A673 (cell line): Measurements from ENCODE around the gene HEXD. TPM values are rescaled to one million over a fixed set of nuclear protein-coding genes. Genes with fewer than 3 reads are reported as not detected.
A peak's percentile ranks its signal among the peaks of the same experiment; 100 is the strongest.

Experiments
- BruUV-seq: library from RNA; stranded (reverse); fragments of 400-500 nt; replicated peaks from 2 replicates; lab custom pipeline; 2021; lab: Mats Ljungman, UMichigan
- CTCF ChIA-PET: fragments of 300-600 bp; sonication (Branson Sonifier 250); formaldehyde crosslinking; loops from one replicate; lab custom pipeline; 2022; ENCODE audit warnings: antibody characterized with exemption; lab: Charles Lee
- POLR2A ChIA-PET: fragments of 300-600 bp; sonication (Branson Sonifier 250); formaldehyde crosslinking; loops from one replicate; lab custom pipeline; 2022; ENCODE audit warnings: antibody characterized with exemption; ENCODE audit not compliant: low non-redundant PET; lab: Charles Lee
- DNase-seq: peaks from one replicate; pipeline ENCODE4 v3.0.0-alpha.2; 2015; ENCODE audit warnings: low spot score
- H3K27ac ChIP-seq: fragments of 200-600 bp; sonication (generic); 2 replicates; pipeline ENCODE4 v1.5.1; 2016; ENCODE audit warnings: mixed run types, low read depth, mild to moderate bottlenecking, mixed read lengths, antibody characterized with exemption, low read length; ENCODE audit not compliant: poor library complexity, severe bottlenecking
- H3K27me3 ChIP-seq: fragments of 200-600 bp; sonication (generic); replicated peaks from 2 replicates; pipeline ENCODE4 v1.6.1; 2017; ENCODE audit warnings: mixed run types, low read depth, mild to moderate bottlenecking, mixed read lengths, antibody characterized with exemption, low read length; ENCODE audit not compliant: insufficient read depth, poor library complexity
- H3K36me3 ChIP-seq: fragments of 200-600 bp; sonication (generic); 2 replicates; pipeline ENCODE4 v1.6.1; 2016; ENCODE audit warnings: mixed run types, mild to moderate bottlenecking, mixed read lengths, antibody characterized with exemption, low read length; ENCODE audit not compliant: insufficient read depth, poor library complexity, severe bottlenecking
- H3K4me1 ChIP-seq: fragments of 200-600 bp; sonication (generic); 2 replicates; pipeline ENCODE4 v1.6.1; 2017; ENCODE audit warnings: mixed run types, mild to moderate bottlenecking, mixed read lengths, antibody characterized with exemption, low read length; ENCODE audit not compliant: insufficient read depth, poor library complexity, severe bottlenecking
- H3K4me3 ChIP-seq: fragments of 200-600 bp; sonication (generic); 2 replicates; pipeline ENCODE4 v1.5.1; 2016; ENCODE audit warnings: low read depth, mixed run types, mild to moderate bottlenecking, mixed read lengths, low read length; ENCODE audit not compliant: poor library complexity, severe bottlenecking
- H3K9me3 ChIP-seq: fragments of 200-600 bp; sonication (generic); 2 replicates; pipeline ENCODE4 v1.6.1; 2016; ENCODE audit warnings: mixed run types, low read depth, mild to moderate bottlenecking, mixed read lengths, antibody characterized with exemption, low read length; ENCODE audit not compliant: poor library complexity, severe bottlenecking
- EZH2 ChIP-seq: fragments of 200-600 bp; sonication (generic); IDR thresholded peaks from 2 replicates; pipeline ENCODE4 v1.6.1; 2017; ENCODE audit warnings: borderline replicate concordance, low read depth, mild to moderate bottlenecking, mixed read lengths, antibody characterized with exemption, low read length; ENCODE audit not compliant: poor library complexity, severe bottlenecking
- intact Hi-C: fragments of 100-400 bp; cut with micrococcal nuclease; formaldehyde crosslinking; loops from one replicate; pipeline ENCODE4 v1.10.0; 2022; ENCODE audit not compliant: unreplicated experiment
- total RNA-seq: library from RNA; stranded (reverse); gene quantifications from 2 replicates; pipeline ENCODE4 v1.2.3, GENCODE V29; 2021
- TF ChIP-seq, protein P1 (sequence below): fragments of 300-800, 200-600 bp; sonication (generic); conservative IDR thresholded peaks from 2 replicates; pipeline ENCODE4 v1.5.1; 2017; ENCODE audit warnings: low read depth, mild to moderate bottlenecking, antibody characterized with exemption, low read length, moderate library complexity, mixed read lengths

The HEXD gene
- total RNA-seq, 1 experiment from 2014 or later = 20.1 TPM

DNA sequence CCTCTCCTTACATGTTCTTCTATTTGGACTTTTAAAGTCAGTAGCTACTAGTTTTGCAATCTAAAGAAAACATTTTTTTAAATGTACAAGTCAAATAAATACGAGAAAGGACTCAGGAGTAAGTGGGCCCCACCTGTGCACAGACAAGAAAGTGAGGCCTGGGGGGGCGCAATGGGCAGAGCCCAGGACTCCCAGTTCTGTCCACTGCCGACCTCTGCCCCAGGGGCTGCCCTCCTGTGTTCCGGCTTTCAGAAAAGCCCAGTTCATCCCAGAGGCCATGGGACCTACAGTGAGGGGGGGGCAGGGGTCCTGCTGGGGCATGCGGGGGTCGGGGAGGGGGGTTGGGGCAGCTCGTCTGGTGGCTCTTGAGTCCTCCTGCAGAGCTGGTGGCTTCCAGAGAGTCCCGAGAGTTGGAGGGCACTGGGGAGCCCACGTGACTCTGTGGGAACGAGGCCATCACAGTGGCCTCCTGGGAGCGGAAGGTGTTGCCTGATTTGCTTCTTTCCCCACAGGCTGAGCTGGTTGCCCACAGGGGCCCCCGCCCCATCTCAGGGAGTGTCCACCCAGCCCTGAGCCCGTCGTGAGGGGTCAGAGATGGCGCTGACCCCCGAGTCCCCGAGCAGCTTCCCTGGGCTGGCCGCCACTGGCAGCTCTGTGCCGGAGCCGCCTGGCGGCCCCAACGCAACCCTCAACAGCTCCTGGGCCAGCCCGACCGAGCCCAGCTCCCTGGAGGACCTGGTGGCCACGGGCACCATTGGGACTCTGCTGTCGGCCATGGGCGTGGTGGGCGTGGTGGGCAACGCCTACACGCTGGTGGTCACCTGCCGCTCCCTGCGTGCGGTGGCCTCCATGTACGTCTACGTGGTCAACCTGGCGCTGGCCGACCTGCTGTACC, 44.2 kb upstream of the HEXD start:
- POLR2A ChIA-PET = no interaction called here
- intact Hi-C loops = no loop called here
- H3K4me1 ChIP-seq = peaks cover 10% of the 10 kb centered on the region
- BruUV-seq = no TSS peak
- H3K36me3 ChIP-seq = no peaks in the 10 kb centered on the region
- H3K9me3 ChIP-seq = no peaks in the 10 kb centered on the region
- CTCF ChIA-PET = no interaction called here
- H3K4me3 ChIP-seq = no peak overlapping the region
- peak overlapping the region; percentile 37 for H3K27ac ChIP-seq
- TF ChIP-seq EZH2 = no peak
- TF ChIP-seq, protein P1, sequence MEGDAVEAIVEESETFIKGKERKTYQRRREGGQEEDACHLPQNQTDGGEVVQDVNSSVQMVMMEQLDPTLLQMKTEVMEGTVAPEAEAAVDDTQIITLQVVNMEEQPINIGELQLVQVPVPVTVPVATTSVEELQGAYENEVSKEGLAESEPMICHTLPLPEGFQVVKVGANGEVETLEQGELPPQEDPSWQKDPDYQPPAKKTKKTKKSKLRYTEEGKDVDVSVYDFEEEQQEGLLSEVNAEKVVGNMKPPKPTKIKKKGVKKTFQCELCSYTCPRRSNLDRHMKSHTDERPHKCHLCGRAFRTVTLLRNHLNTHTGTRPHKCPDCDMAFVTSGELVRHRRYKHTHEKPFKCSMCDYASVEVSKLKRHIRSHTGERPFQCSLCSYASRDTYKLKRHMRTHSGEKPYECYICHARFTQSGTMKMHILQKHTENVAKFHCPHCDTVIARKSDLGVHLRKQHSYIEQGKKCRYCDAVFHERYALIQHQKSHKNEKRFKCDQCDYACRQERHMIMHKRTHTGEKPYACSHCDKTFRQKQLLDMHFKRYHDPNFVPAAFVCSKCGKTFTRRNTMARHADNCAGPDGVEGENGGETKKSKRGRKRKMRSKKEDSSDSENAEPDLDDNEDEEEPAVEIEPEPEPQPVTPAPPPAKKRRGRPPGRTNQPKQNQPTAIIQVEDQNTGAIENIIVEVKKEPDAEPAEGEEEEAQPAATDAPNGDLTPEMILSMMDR = no peak
- H3K27me3 ChIP-seq = peaks cover 4% of the 10 kb centered on the region
- DNase-seq = no peak

DNA sequence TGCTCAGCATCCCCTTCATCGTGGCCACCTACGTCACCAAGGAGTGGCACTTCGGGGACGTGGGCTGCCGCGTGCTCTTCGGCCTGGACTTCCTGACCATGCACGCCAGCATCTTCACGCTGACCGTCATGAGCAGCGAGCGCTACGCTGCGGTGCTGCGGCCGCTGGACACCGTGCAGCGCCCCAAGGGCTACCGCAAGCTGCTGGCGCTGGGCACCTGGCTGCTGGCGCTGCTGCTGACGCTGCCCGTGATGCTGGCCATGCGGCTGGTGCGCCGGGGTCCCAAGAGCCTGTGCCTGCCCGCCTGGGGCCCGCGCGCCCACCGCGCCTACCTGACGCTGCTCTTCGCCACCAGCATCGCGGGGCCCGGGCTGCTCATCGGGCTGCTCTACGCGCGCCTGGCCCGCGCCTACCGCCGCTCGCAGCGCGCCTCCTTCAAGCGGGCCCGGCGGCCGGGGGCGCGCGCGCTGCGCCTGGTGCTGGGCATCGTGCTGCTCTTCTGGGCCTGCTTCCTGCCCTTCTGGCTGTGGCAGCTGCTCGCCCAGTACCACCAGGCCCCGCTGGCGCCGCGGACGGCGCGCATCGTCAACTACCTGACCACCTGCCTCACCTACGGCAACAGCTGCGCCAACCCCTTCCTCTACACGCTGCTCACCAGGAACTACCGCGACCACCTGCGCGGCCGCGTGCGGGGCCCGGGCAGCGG, 43.4 kb upstream of the HEXD start:
- Histone ChIP-seq H3K4me1 (peaks cover 11% of the 10 kb centered on the region), H3K36me3 (no peaks in the 10 kb centered on the region), H3K4me3 (no peak overlapping the region), H3K27me3 (peaks cover 4% of the 10 kb centered on the region), H3K27ac (no peak overlapping the region), H3K9me3 (no peaks in the 10 kb centered on the region)
- intact Hi-C loops = no loop called here
- no peak for DNase-seq
- no peak for TF ChIP-seq EZH2
- TF ChIP-seq, protein P1 = no peak
- ChIA-PET CTCF (no interaction called here), POLR2A (no interaction called here)
- no TSS peak for BruUV-seq

DNA sequence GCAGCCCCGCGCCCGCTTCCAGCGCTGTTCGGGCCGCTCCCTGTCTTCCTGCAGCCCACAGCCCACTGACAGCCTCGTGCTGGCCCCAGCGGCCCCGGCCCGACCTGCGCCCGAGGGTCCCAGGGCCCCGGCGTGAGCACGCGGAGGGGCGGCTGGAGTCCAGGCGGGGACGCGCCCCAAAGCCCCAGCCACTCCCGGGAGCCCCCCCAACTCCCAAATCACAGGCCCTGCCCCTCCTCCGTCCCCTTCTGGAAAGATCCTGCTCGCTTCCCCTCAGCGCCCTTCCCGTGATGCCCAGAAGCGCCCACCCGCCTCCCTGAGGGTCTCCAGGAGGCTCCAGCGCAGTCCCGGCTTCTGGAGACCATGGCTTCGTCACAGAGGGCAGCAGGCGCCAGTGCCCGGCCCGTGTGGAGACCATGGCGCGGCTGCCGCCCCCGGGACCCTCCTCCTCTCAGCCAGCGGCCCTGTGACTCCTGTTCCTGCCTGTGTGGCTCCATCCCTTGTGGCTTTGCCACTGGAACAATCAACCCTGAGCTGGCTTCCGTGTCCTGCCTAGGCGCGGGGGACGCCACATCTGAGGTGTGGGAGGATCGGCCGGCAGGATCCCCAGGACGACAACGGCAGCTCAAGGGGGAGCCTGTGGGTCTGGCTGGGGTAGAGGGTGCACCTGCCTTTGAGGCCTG, 42.6 kb upstream of the HEXD start:
- H3K27me3 ChIP-seq = peaks cover 4% of the 10 kb centered on the region
- intact Hi-C loops = no loop called here
- POLR2A ChIA-PET = no interaction called here

More for the DNA sequence above, 42.6 kb upstream of the HEXD start:
- H3K4me3 ChIP-seq = no peak overlapping the region
- no TSS peak for BruUV-seq
- DNase-seq = no peak
- H3K27ac ChIP-seq = no peak overlapping the region
- CTCF ChIA-PET = no interaction called here
- H3K4me1 ChIP-seq = peaks cover 15% of the 10 kb centered on the region
- no peaks in the 10 kb centered on the region for H3K9me3 ChIP-seq
- TF ChIP-seq, protein P1 = no peak
- TF ChIP-seq EZH2 = no peak
- H3K36me3 ChIP-seq = no peaks in the 10 kb centered on the region
